HepG2 (cell line): ENCODE results near the gene HSF4. TPM values are rescaled to one million over a fixed set of nuclear protein-coding genes. Genes with fewer than 3 reads are reported as not detected.

ENCODE experiments used
- CHD2 ChIP-seq: IDR thresholded peaks from 2 replicates; pipeline ENCODE4 v1.6.1; 2011; ENCODE audit warnings: low read depth, low read length, improper control_type of control experiment
- FOSL1 ChIP-seq: sonication (generic); formaldehyde crosslinking; IDR thresholded peaks from 2 replicates; pipeline ENCODE4 v1.9.0; 2021; ENCODE audit warnings: missing genetic modification reagents, borderline replicate concordance
- GABPB1 ChIP-seq: IDR thresholded peaks from 2 replicates; pipeline ENCODE4 v1.6.1; 2016; ENCODE audit warnings: mild to moderate bottlenecking, missing genetic modification reagents, moderate library complexity, missing compliant biosample characterization
- GATA4 ChIP-seq: sonication (generic); IDR thresholded peaks from 2 replicates; pipeline ENCODE4 v1.6.1; 2016; ENCODE audit warnings: antibody characterized with exemption, low read depth, borderline replicate concordance
- GMEB1 ChIP-seq: sonication (generic); formaldehyde crosslinking; IDR thresholded peaks from 2 replicates; pipeline ENCODE4 v1.5.1; 2020; ENCODE audit warnings: missing genetic modification reagents, mild to moderate bottlenecking, borderline replicate concordance
- GTF3A ChIP-seq: sonication (generic); formaldehyde crosslinking; conservative IDR thresholded peaks from 2 replicates; pipeline ENCODE4 v1.4.0; 2020; ENCODE audit warnings: mild to moderate bottlenecking, missing genetic modification reagents
- HIVEP1 ChIP-seq: sonication (generic); formaldehyde crosslinking; IDR thresholded peaks from 2 replicates; pipeline ENCODE4 v1.4.0; 2020; ENCODE audit warnings: mild to moderate bottlenecking, missing genetic modification reagents
- HNF1B ChIP-seq: sonication (generic); formaldehyde crosslinking; IDR thresholded peaks from 2 replicates; pipeline ENCODE4 v1.5.1; 2020; ENCODE audit warnings: mild to moderate bottlenecking, moderate library complexity, missing genetic modification reagents
- KLF13 ChIP-seq: sonication (generic); formaldehyde crosslinking; IDR thresholded peaks from 2 replicates; pipeline ENCODE4 v1.4.0; 2020; ENCODE audit warnings: mild to moderate bottlenecking, missing genetic modification reagents
- KMT2A ChIP-seq: sonication (generic); formaldehyde crosslinking; IDR thresholded peaks from 2 replicates; pipeline ENCODE4 v1.4.0; 2020; ENCODE audit warnings: missing genetic modification reagents
- PAX8 ChIP-seq: sonication (generic); formaldehyde crosslinking; IDR thresholded peaks from 2 replicates; pipeline ENCODE4 v1.8.0; 2022; ENCODE audit warnings: mild to moderate bottlenecking, missing genetic modification reagents, borderline replicate concordance
- RORA ChIP-seq: sonication (generic); formaldehyde crosslinking; IDR thresholded peaks from 2 replicates; pipeline ENCODE4 v1.5.0; 2020; ENCODE audit warnings: mild to moderate bottlenecking, missing genetic modification reagents, moderate library complexity
- SNAPC5 ChIP-seq: sonication (generic); formaldehyde crosslinking; IDR thresholded peaks from 2 replicates; pipeline ENCODE4 v1.8.1; 2023; ENCODE audit warnings: mild to moderate bottlenecking, missing genetic modification reagents, borderline replicate concordance
- TAF1 ChIP-seq: sonication (generic); formaldehyde crosslinking; IDR thresholded peaks from 2 replicates; pipeline ENCODE4 v1.4.0; 2020; ENCODE audit warnings: missing genetic modification reagents
- TEAD3 ChIP-seq: optimal IDR thresholded peaks from 2 replicates; pipeline ENCODE3; 2016; ENCODE audit warnings: borderline replicate concordance
- TP53 ChIP-seq: sonication (generic); formaldehyde crosslinking; conservative IDR thresholded peaks from 2 replicates; pipeline ENCODE4 v1.4.0; 2020; ENCODE audit warnings: missing genetic modification reagents
- U2AF2 ChIP-seq: fragments of 200-400 bp; formaldehyde crosslinking; IDR thresholded peaks from 2 replicates; pipeline ENCODE4 v1.6.1; 2017; ENCODE audit warnings: low read depth, mild to moderate bottlenecking, low read length
- ZFP62 ChIP-seq: sonication (generic); formaldehyde crosslinking; IDR thresholded peaks from 2 replicates; pipeline ENCODE4 v1.4.0; 2020; ENCODE audit warnings: missing genetic modification reagents
- ZFP82 ChIP-seq: sonication (generic); formaldehyde crosslinking; IDR thresholded peaks from 2 replicates; pipeline ENCODE4 v1.5.1; 2020; ENCODE audit warnings: mild to moderate bottlenecking, missing genetic modification reagents, borderline replicate concordance
- ZGPAT ChIP-seq: IDR thresholded peaks from 2 replicates; pipeline ENCODE4 v1.6.1; 2016; ENCODE audit warnings: mild to moderate bottlenecking
- ZNF101 ChIP-seq: sonication (generic); formaldehyde crosslinking; IDR thresholded peaks from 2 replicates; pipeline ENCODE4 v1.4.0; 2020; ENCODE audit warnings: mild to moderate bottlenecking, low read depth, missing genetic modification reagents, borderline replicate concordance
- ZNF263 ChIP-seq: sonication (generic); formaldehyde crosslinking; IDR thresholded peaks from 2 replicates; pipeline ENCODE4 v1.4.0; 2020; ENCODE audit warnings: missing genetic modification reagents
- ZNF513 ChIP-seq: sonication (generic); formaldehyde crosslinking; conservative IDR thresholded peaks from 2 replicates; pipeline ENCODE4 v1.5.0; 2020; ENCODE audit warnings: missing genetic modification reagents
- ZNF670 ChIP-seq: sonication (generic); formaldehyde crosslinking; IDR thresholded peaks from 2 replicates; pipeline ENCODE4 v1.8.0; 2022; ENCODE audit warnings: mild to moderate bottlenecking, missing genetic modification reagents, borderline replicate concordance
- ZSCAN21 ChIP-seq: sonication (generic); formaldehyde crosslinking; IDR thresholded peaks from 2 replicates; pipeline ENCODE4 v1.8.0; 2022; ENCODE audit warnings: mild to moderate bottlenecking, missing genetic modification reagents, moderate library complexity, borderline replicate concordance
- polyA plus RNA-seq, 8 experiments: library from polyadenylated mRNA; depleted of rRNA in 3 of 8; stranded (reverse) in 7 of 8; unstranded in 1 of 8; fragments of >200 nt; fragmentation: Illumina TruSeq in 4 of 8; extraction: Trizol in 4 of 8; gene quantifications; 2 replicates each; pipeline versions ENCODE4 v1.2.1 to v1.2.3, GENCODE V29; 2011 to 2016; ENCODE audit warnings: low read depth in 4 of 8, missing spikeins in 1 of 8, mixed read lengths in 1 of 8; ENCODE audit not compliant: insufficient read depth in 1 of 8
- total RNA-seq, 5 experiments: library from RNA; depleted of rRNA; stranded (reverse); fragments of >200 nt; fragmentation: Illumina TruSeq; extraction: Trizol; gene quantifications; 2 replicates each; pipeline ENCODE4 v1.2.3, GENCODE V29; 2016; ENCODE audit warnings: low read depth in 1 of 5

HSF4 gene
- total and polyA plus RNA-seq, 2 of the 13 experiments (the other 11 are each of a cell fraction or from before 2014, with no cell fraction given), result 3.5 to 16.9 TPM

- 0 out of 2 replicates have a peak, but pooled peaks have one; percentile 6 for TF ChIP-seq HIVEP1 (CRISPR knock-in tag)
- no peak; the same call in 1 of the 2 replicates for TF ChIP-seq ZSCAN21 (CRISPR knock-in tag)
- TF ChIP-seq GATA4, result no peak
- no peak; the same call in 1 of the 2 replicates for TF ChIP-seq ZNF670
- peak; percentile 74; the same call in 1 of the 2 replicates for TF ChIP-seq GABPB1 (CRISPR knock-in tag)
- TF ChIP-seq HNF1B (CRISPR knock-in tag), result peak; percentile 74
- peak; percentile 96 for TF ChIP-seq KLF13 (CRISPR knock-in tag)
- no peak for TF ChIP-seq ZNF101 (CRISPR knock-in tag)
- no peak for TF ChIP-seq GTF3A (CRISPR knock-in tag)
- no peak for TF ChIP-seq FOSL1 (CRISPR knock-in tag)
- no peak for TF ChIP-seq KMT2A (CRISPR knock-in tag)
- no peak for TF ChIP-seq ZFP82 (CRISPR knock-in tag)
- TF ChIP-seq TAF1 (CRISPR knock-in tag), result peak; percentile 50; the same call in 1 of the 2 replicates
- no peak for TF ChIP-seq CHD2
- peak; percentile 8 for TF ChIP-seq TEAD3 (CRISPR knock-in tag)
- TF ChIP-seq U2AF2, result no peak
- peak; percentile 62; the same call in 1 of the 2 replicates for TF ChIP-seq ZGPAT (CRISPR knock-in tag)
- no peak for TF ChIP-seq RORA
- no peak for TF ChIP-seq TP53 (CRISPR knock-in tag)
- TF ChIP-seq ZNF513 (CRISPR knock-in tag), result peak; percentile 69; the same call in 1 of the 2 replicates
- TF ChIP-seq ZNF263 (CRISPR knock-in tag), result peak; percentile 99
- no peak for TF ChIP-seq PAX8 (CRISPR knock-in tag)
- 0 out of 2 replicates have a peak, but pooled peaks have one; percentile 32 for TF ChIP-seq SNAPC5 (CRISPR knock-in tag)
- TF ChIP-seq ZFP62 (CRISPR knock-in tag), result no peak
- TF ChIP-seq GMEB1 (CRISPR knock-in tag), result peak; percentile 56; the same call in 1 of the 2 replicates
Observed at GRCh38 chr16:67150833-67151396, 13.6 kb upstream of the HSF4 start, which contains the start of gene B3GNT9 (continued).
